OCI-LY7 (cell line): ENCODE measurements around the gene ZKSCAN5. TPM values are rescaled to one million over a fixed set of nuclear protein-coding genes. Genes with fewer than 3 reads are reported as not detected.
A peak's percentile ranks its signal among the peaks of the same experiment; 100 is the strongest.
"Not testable (repeated sequence)": the region's sequence is repeated elsewhere in the genome, so short reads cannot be mapped to it uniquely, and the experiment has no call there.

Experiments used
- BruUV-seq: library from RNA; stranded (reverse); fragments of 400-500 nt; replicated peaks from 2 replicates; lab custom pipeline; 2021; lab: Mats Ljungman, UMichigan
- CTCF ChIA-PET: fragments of 300-600 bp; sonication (Branson Sonifier 250); formaldehyde crosslinking; loops from one replicate; lab custom pipeline; 2022; ENCODE audit warnings: antibody characterized with exemption; ENCODE audit not compliant: unreplicated experiment; lab: Charles Lee
- POLR2A ChIA-PET: fragments of 300-600 bp; sonication (Branson Sonifier 250); formaldehyde crosslinking; loops from one replicate; lab custom pipeline; 2022; ENCODE audit warnings: antibody characterized with exemption; lab: Charles Lee
- DNase-seq: peaks from one replicate; pipeline ENCODE4 v3.0.0-alpha.2; 2015; ENCODE audit warnings: low spot score
- H2AFZ ChIP-seq: fragments of 200-600 bp; sonication (generic), shearing (Covaris generic); 2 replicates; pipeline ENCODE4 v1.6.1; 2014; ENCODE audit warnings: mild to moderate bottlenecking, antibody characterized with exemption, low read length, moderate library complexity
- H3K27ac ChIP-seq: fragments of 200-600 bp; sonication (generic); 2 replicates; pipeline ENCODE4 v1.5.1; 2014; ENCODE audit warnings: mixed run types, low read depth, mild to moderate bottlenecking, moderate library complexity, low read length, inconsistent platforms; ENCODE audit not compliant: poor library complexity, severe bottlenecking
- H3K36me3 ChIP-seq: fragments of 200-600 bp; sonication (generic); 2 replicates; pipeline ENCODE4 v1.6.1; 2014; ENCODE audit warnings: mild to moderate bottlenecking, antibody characterized with exemption, low read length, moderate library complexity, mixed read lengths; ENCODE audit not compliant: insufficient read depth
- H3K4me1 ChIP-seq: fragments of 200-600 bp; sonication (generic); 2 replicates; pipeline ENCODE4 v1.5.1; 2014; ENCODE audit warnings: mild to moderate bottlenecking, low read length; ENCODE audit not compliant: insufficient read depth, poor library complexity, severe bottlenecking
- H3K4me2 ChIP-seq: fragments of 200-600 bp; sonication (generic); 2 replicates; pipeline ENCODE4 v1.6.1; 2014; ENCODE audit warnings: mild to moderate bottlenecking, low read length
- H3K4me3 ChIP-seq: fragments of 200-600 bp; sonication (generic); 2 replicates; pipeline ENCODE4 v1.5.1; 2014; ENCODE audit warnings: mild to moderate bottlenecking, low read depth, low read length; ENCODE audit not compliant: poor library complexity, severe bottlenecking
- H3K79me2 ChIP-seq: fragments of 200-600 bp; sonication (generic); 2 replicates; pipeline ENCODE4 v1.6.1; 2016; ENCODE audit warnings: low read depth, mild to moderate bottlenecking, low read length, moderate library complexity, mixed read lengths; ENCODE audit not compliant: insufficient read depth
- H3K9me2 ChIP-seq: fragments of 200-600 bp; sonication (generic); 2 replicates; pipeline ENCODE4 v1.6.1; 2016; ENCODE audit warnings: mild to moderate bottlenecking, low read length, mixed read lengths; ENCODE audit not compliant: insufficient read depth
- H3K9me3 ChIP-seq: fragments of 200-600 bp; sonication (generic); 2 replicates; pipeline ENCODE4 v1.6.1; 2014; ENCODE audit warnings: mild to moderate bottlenecking, mixed run types, low read length, mixed read lengths
- H4K20me1 ChIP-seq: fragments of 200-600 bp; sonication (generic); 2 replicates; pipeline ENCODE4 v1.6.1; 2014; ENCODE audit warnings: mild to moderate bottlenecking, antibody characterized with exemption, low read length, moderate library complexity, mixed read lengths; ENCODE audit not compliant: insufficient read depth
- CTCF ChIP-seq: fragments of 200-600 bp; sonication (generic); conservative IDR thresholded peaks from 2 replicates; pipeline ENCODE4 v1.5.1; 2014; ENCODE audit warnings: mild to moderate bottlenecking, antibody characterized with exemption, low read length, moderate library complexity, mixed read lengths
- EZH2phosphoT487 ChIP-seq: fragments of 200-600 bp; sonication (generic); IDR thresholded peaks from 2 replicates; pipeline ENCODE4 v1.6.1; 2018; ENCODE audit warnings: low read depth, borderline replicate concordance, mild to moderate bottlenecking, mixed run types, antibody characterized with exemption, low read length, moderate library complexity, mixed read lengths
- intact Hi-C: fragments of 100-400 bp; cut with micrococcal nuclease; formaldehyde crosslinking; loops from one replicate; pipeline ENCODE4 v1.10.0; 2022; ENCODE audit not compliant: unreplicated experiment
- total RNA-seq, 2 experiments: library from RNA; depleted of rRNA in 1 of 2; stranded (reverse); fragments of >200 nt in 1 of 2; shearing (Covaris generic) in 1 of 2; gene quantifications; 2 replicates each; pipeline ENCODE4 v1.2.3, GENCODE V29; 2014 to 2022

Gene ZKSCAN5
- total RNA-seq, 2 experiments from 2014 or later: 12.2 to 14.5 TPM

- Histone ChIP-seq H3K4me2 (peak overlapping the region; percentile 46; the same call in 1 of the 2 replicates), H2AFZ (no peak overlapping the region), H3K9me2 (no peaks in the 10 kb centered on the region), H3K9me3 (no peaks in the 10 kb centered on the region), H3K27ac (no peak overlapping the region), H4K20me1 (no peaks in the 10 kb centered on the region), H3K79me2 (no peaks in the 10 kb centered on the region), H3K4me3 (no peak overlapping the region), H3K4me1 (no peaks in the 10 kb centered on the region), H3K36me3 (no peaks in the 10 kb centered on the region)
- no peak for TF ChIP-seq EZH2phosphoT487
- TF ChIP-seq CTCF: peak; percentile 39; the same call in 1 of the 2 replicates
- ChIA-PET POLR2A (interaction anchor here (0.6 kb wide), 1 partner anchor 53 kb away, joined by 3 read pairs; no protein-coding TSS in a partner anchor), CTCF (no interaction called here)
- DNase-seq: no peak
- BruUV-seq: no TSS peak
- intact Hi-C loops: no loop called here
These were observed 75.7 kb downstream of the ZKSCAN5 start for GRCh38 chr7:99579956-99580777.

GRCh38 chr7:99580778-99581332 lies 76.4 kb downstream of the ZKSCAN5 start:
- H2AFZ ChIP-seq, H3K9me2 ChIP-seq, CTCF ChIA-PET, H3K79me2 ChIP-seq, BruUV-seq, H3K4me3 ChIP-seq, intact Hi-C loops, H3K9me3 ChIP-seq, H3K4me1 ChIP-seq, H3K36me3 ChIP-seq, H3K4me2 ChIP-seq, DNase-seq, H4K20me1 ChIP-seq, H3K27ac ChIP-seq: not testable (repeated sequence)
- POLR2A ChIA-PET: interaction anchor here (0.6 kb wide), 1 partner anchor 52 kb away, joined by 3 read pairs; no protein-coding TSS in a partner anchor

Other genes starting within 250 kb of the ZKSCAN5 start
- not detected in 2 replicates for gene MYH16, start 231.8 kb upstream of the ZKSCAN5 start, total RNA-seq (2014; rRNA removed; shearing (Covaris generic))
- gene MYH16, start 231.8 kb upstream of the ZKSCAN5 start, total RNA-seq (2022): not detected in 2 replicates
- 51.0 and 71.8 TPM in 2 replicates for gene ARPC1A, start 178.8 kb upstream of the ZKSCAN5 start, total RNA-seq (2014; rRNA removed; shearing (Covaris generic))
- 101 and 108 TPM in 2 replicates for gene ARPC1A, start 178.8 kb upstream of the ZKSCAN5 start, total RNA-seq (2022)
- 174 and 191 TPM in 2 replicates for gene ARPC1B, start 129.9 kb upstream of the ZKSCAN5 start, total RNA-seq (2014; rRNA removed; shearing (Covaris generic))
- gene ARPC1B, start 129.9 kb upstream of the ZKSCAN5 start, total RNA-seq (2022): 168 and 169 TPM in 2 replicates
- 33.7 and 50.0 TPM in 2 replicates for gene PDAP1, start 96.1 kb upstream of the ZKSCAN5 start, total RNA-seq (2014; rRNA removed; shearing (Covaris generic))
- 132 and 135 TPM in 2 replicates for gene PDAP1, start 96.1 kb upstream of the ZKSCAN5 start, total RNA-seq (2022)
- gene BUD31, start 95.7 kb upstream of the ZKSCAN5 start, total RNA-seq (2014; rRNA removed; shearing (Covaris generic)): 104 and 118 TPM in 2 replicates
- 100 and 114 TPM in 2 replicates for gene BUD31, start 95.7 kb upstream of the ZKSCAN5 start, total RNA-seq (2022)
- 11.0 and 11.1 TPM in 2 replicates for gene PTCD1, start 65.9 kb upstream of the ZKSCAN5 start, total RNA-seq (2014; rRNA removed; shearing (Covaris generic))
- 7.6 and 11.3 TPM in 2 replicates for gene PTCD1, start 65.9 kb upstream of the ZKSCAN5 start, total RNA-seq (2022)
- 75.3 and 84.4 TPM in 2 replicates for gene CPSF4, start 65.7 kb upstream of the ZKSCAN5 start, total RNA-seq (2014; rRNA removed; shearing (Covaris generic))
- 88.6 and 91.9 TPM in 2 replicates for gene CPSF4, start 65.7 kb upstream of the ZKSCAN5 start, total RNA-seq (2022)
- gene ATP5MF, start 38.5 kb upstream of the ZKSCAN5 start, total RNA-seq (2014; rRNA removed; shearing (Covaris generic)): 756 and 900 TPM in 2 replicates
- 387 and 463 TPM in 2 replicates for gene ATP5MF, start 38.5 kb upstream of the ZKSCAN5 start, total RNA-seq (2022)
- 23.2 and 32.2 TPM in 2 replicates for gene ZNF789, start 31.8 kb upstream of the ZKSCAN5 start, total RNA-seq (2014; rRNA removed; shearing (Covaris generic))
- gene ZNF789, start 31.8 kb upstream of the ZKSCAN5 start, total RNA-seq (2022): 57.4 and 59.6 TPM in 2 replicates
- 23.5 and 26.8 TPM in 2 replicates for gene ZNF394, start 4.4 kb upstream of the ZKSCAN5 start, total RNA-seq (2014; rRNA removed; shearing (Covaris generic))
- gene ZNF394, start 4.4 kb upstream of the ZKSCAN5 start, total RNA-seq (2022): 35.3 and 35.4 TPM in 2 replicates
- 4.2 and 5.5 TPM in 2 replicates for gene FAM200A, start 47.5 kb downstream of the ZKSCAN5 start, total RNA-seq (2014; rRNA removed; shearing (Covaris generic))
- 7.3 and 7.9 TPM in 2 replicates for gene FAM200A, start 47.5 kb downstream of the ZKSCAN5 start, total RNA-seq (2022)
- 64.1 and 100 TPM in 2 replicates for gene ZNF655, start 54.0 kb downstream of the ZKSCAN5 start, total RNA-seq (2014; rRNA removed; shearing (Covaris generic))
- gene ZNF655, start 54.0 kb downstream of the ZKSCAN5 start, total RNA-seq (2022): 79.7 and 84.7 TPM in 2 replicates
- gene TMEM225B, start 93.6 kb downstream of the ZKSCAN5 start, total RNA-seq (2014; rRNA removed; shearing (Covaris generic)): 1.4 and 2.4 TPM in 2 replicates
- gene TMEM225B, start 93.6 kb downstream of the ZKSCAN5 start, total RNA-seq (2022): 2.4 and 3.9 TPM in 2 replicates
- gene ZSCAN25, start 112.3 kb downstream of the ZKSCAN5 start, total RNA-seq (2014; rRNA removed; shearing (Covaris generic)): 12.0 and 19.8 TPM in 2 replicates
- 14.3 and 17.1 TPM in 2 replicates for gene ZSCAN25, start 112.3 kb downstream of the ZKSCAN5 start, total RNA-seq (2022)
- not detected in 2 replicates for gene CYP3A5, start 175.3 kb downstream of the ZKSCAN5 start, total RNA-seq (2014; rRNA removed; shearing (Covaris generic))
- not detected in 2 replicates for gene CYP3A5, start 175.3 kb downstream of the ZKSCAN5 start, total RNA-seq (2022)
- not detected in 2 replicates for gene CYP3A7, start 230.5 kb downstream of the ZKSCAN5 start, total RNA-seq (2014; rRNA removed; shearing (Covaris generic))
- not detected in 2 replicates for gene CYP3A7, start 230.5 kb downstream of the ZKSCAN5 start, total RNA-seq (2022)